ENCODE data around the gene BICC1. TPM values are rescaled to one million over a fixed set of nuclear protein-coding genes. Genes with fewer than 3 reads are reported as not detected.
A peak's percentile ranks its signal among the peaks of the same experiment; 100 is the strongest.

Gene BICC1
- total RNA-seq, 6 experiments from 2014 or later = 55.6 to 67.7 (median 64.8) TPM

- Mint-ChIP-seq H3K4me3 (no peak overlapping the region), H3K27me3 (ENCODE audit: insufficient read depth) (peaks cover 3% of the 10 kb centered on the region; the same call in 1 of the 2 replicates), H3K4me1 (ENCODE audit: low read depth) (peaks cover 57% of the 10 kb centered on the region), H3K36me3 (ENCODE audit: low read depth) (peaks cover 32% of the 10 kb centered on the region), H3K27ac (no peak overlapping the region), H3K9me3 (no peaks in the 10 kb centered on the region)
- TF ChIP-seq CTCF (IDR thresholded peaks at IDR 0.05) = no peak
- no peak for DNase-seq
Observed at GRCh38 chr10:58618158-58618676, 105.5 kb downstream of the BICC1 start.

GRCh38 chr10:58621379-58622077 is 108.9 kb downstream of the BICC1 start:
- no peaks in the 10 kb centered on the region for H3K27me3 Mint-ChIP-seq (ENCODE audit: insufficient read depth)
- peaks cover 43% of the 10 kb centered on the region for H3K36me3 Mint-ChIP-seq (ENCODE audit: low read depth)
- H3K4me1 Mint-ChIP-seq (ENCODE audit: low read depth) = peaks cover 81% of the 10 kb centered on the region
- H3K9me3 Mint-ChIP-seq = no peaks in the 10 kb centered on the region
- H3K27ac Mint-ChIP-seq = peak overlapping the region; percentile 68
- peak overlapping the region; percentile 13; the same call in 1 of the 2 replicates for H3K4me3 Mint-ChIP-seq
- TF ChIP-seq CTCF (IDR thresholded peaks at IDR 0.05) = no peak
- DNase-seq = no peak

- Mint-ChIP-seq H3K27me3 (ENCODE audit: insufficient read depth) (no peaks in the 10 kb centered on the region), H3K9me3 (no peaks in the 10 kb centered on the region), H3K4me1 (ENCODE audit: low read depth) (peaks cover 82% of the 10 kb centered on the region), H3K27ac (peak overlapping the region; percentile 68), H3K36me3 (ENCODE audit: low read depth) (peaks cover 46% of the 10 kb centered on the region), H3K4me3 (peak overlapping the region; percentile 13; the same call in 1 of the 2 replicates)
- DNase-seq = peak; percentile 34
- TF ChIP-seq CTCF (IDR thresholded peaks at IDR 0.05) = no peak
Observed at GRCh38 chr10:58622246-58622645, 109.6 kb downstream of the BICC1 start.

- peak overlapping the region; percentile 62 for H3K27ac Mint-ChIP-seq
- H3K4me3 Mint-ChIP-seq = peak overlapping the region; percentile 6; the same call in 1 of the 2 replicates
- H3K36me3 Mint-ChIP-seq (ENCODE audit: low read depth) = peaks cover 44% of the 10 kb centered on the region
Observed at GRCh38 chr10:58625070-58625469, 112.4 kb downstream of the BICC1 start.

GRCh38 chr10:58627392-58627791 is 114.7 kb downstream of the BICC1 start:
- no peak for TF ChIP-seq CTCF (IDR thresholded peaks at IDR 0.05)
- Mint-ChIP-seq H3K9me3 (no peaks in the 10 kb centered on the region), H3K27ac (no peak overlapping the region), H3K36me3 (ENCODE audit: low read depth) (peaks cover 50% of the 10 kb centered on the region), H3K4me1 (ENCODE audit: low read depth) (peaks cover 63% of the 10 kb centered on the region), H3K4me3 (no peak overlapping the region), H3K27me3 (ENCODE audit: insufficient read depth) (peaks cover 2% of the 10 kb centered on the region; the same call in 1 of the 2 replicates)
- no peak for DNase-seq

More at GRCh38 chr10:58625070-58625469, 112.4 kb downstream of the BICC1 start:
- TF ChIP-seq CTCF (IDR thresholded peaks at IDR 0.05) = no peak
- Mint-ChIP-seq H3K9me3 (no peaks in the 10 kb centered on the region), H3K27me3 (ENCODE audit: insufficient read depth) (peaks cover 2% of the 10 kb centered on the region; the same call in 1 of the 2 replicates), H3K4me1 (ENCODE audit: low read depth) (peaks cover 69% of the 10 kb centered on the region)
- DNase-seq = peak; percentile 82
